ENCODE results near the gene LHX3.

DNA sequence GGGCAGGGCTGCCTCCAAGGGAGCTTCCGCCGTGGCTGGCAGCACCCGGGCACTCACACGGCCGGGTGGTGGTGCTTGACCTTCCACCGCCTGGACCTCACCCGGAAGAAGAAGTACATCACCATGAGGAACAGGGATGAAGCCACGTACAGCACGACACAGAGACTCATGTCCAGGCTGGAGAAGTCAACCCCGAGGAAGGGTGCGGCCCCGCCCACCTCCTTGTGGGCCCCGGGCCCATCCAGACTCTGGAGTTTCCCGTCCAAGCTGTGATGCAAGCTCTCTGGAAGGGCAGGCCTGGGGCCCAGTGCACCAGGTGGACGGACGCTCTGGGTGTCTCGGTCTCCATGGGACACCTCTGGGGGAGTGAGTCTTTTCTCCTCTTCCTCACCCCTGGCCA is 3.7 kb upstream of the LHX3 start:
- TF ChIP-seq CTCF (conservative IDR thresholded peaks at IDR 0.05; ENCODE audit: low read depth, low read length): no peak
- no peak for TF ChIP-seq EZH2 (IDR thresholded peaks at IDR 0.05; ENCODE audit: low read length, unreplicated experiment)
- no peak for TF ChIP-seq EZH2phosphoT487 (IDR thresholded peaks at IDR 0.05; ENCODE audit: borderline replicate concordance, low read length)
